Measurements from ENCODE around the gene UBL7.

Gene UBL7

DNA sequence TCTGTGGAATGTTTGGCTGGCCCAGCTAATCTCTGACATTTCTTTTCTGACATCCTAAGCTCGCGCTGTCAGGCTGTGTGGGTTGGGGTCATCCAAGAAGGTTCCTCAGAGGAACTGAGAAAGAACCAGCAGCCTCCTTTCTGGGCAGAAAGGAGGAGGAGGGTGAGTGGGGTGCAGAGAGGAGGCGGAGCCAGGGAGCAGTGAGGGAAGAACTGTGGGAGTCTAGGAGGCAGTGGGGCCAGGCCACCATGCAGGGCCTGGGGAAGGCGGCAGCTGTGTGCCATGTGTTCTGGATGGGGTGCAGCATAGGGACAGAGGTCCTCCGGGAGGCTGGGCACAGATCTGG, 32.5 kb downstream of the UBL7 start:
- H3K4me3 ChIP-seq (ENCODE audit: control insufficient read depth, low read depth, low read length) = no peak overlapping the region
- DNase-seq (ENCODE audit: low read depth) = no peak
- TF ChIP-seq, protein P1, sequence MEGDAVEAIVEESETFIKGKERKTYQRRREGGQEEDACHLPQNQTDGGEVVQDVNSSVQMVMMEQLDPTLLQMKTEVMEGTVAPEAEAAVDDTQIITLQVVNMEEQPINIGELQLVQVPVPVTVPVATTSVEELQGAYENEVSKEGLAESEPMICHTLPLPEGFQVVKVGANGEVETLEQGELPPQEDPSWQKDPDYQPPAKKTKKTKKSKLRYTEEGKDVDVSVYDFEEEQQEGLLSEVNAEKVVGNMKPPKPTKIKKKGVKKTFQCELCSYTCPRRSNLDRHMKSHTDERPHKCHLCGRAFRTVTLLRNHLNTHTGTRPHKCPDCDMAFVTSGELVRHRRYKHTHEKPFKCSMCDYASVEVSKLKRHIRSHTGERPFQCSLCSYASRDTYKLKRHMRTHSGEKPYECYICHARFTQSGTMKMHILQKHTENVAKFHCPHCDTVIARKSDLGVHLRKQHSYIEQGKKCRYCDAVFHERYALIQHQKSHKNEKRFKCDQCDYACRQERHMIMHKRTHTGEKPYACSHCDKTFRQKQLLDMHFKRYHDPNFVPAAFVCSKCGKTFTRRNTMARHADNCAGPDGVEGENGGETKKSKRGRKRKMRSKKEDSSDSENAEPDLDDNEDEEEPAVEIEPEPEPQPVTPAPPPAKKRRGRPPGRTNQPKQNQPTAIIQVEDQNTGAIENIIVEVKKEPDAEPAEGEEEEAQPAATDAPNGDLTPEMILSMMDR (IDR thresholded peaks at IDR 0.05; ENCODE audit: control insufficient read depth, insufficient read depth, low read depth, low read length, missing control alignments) = no peak

DNA sequence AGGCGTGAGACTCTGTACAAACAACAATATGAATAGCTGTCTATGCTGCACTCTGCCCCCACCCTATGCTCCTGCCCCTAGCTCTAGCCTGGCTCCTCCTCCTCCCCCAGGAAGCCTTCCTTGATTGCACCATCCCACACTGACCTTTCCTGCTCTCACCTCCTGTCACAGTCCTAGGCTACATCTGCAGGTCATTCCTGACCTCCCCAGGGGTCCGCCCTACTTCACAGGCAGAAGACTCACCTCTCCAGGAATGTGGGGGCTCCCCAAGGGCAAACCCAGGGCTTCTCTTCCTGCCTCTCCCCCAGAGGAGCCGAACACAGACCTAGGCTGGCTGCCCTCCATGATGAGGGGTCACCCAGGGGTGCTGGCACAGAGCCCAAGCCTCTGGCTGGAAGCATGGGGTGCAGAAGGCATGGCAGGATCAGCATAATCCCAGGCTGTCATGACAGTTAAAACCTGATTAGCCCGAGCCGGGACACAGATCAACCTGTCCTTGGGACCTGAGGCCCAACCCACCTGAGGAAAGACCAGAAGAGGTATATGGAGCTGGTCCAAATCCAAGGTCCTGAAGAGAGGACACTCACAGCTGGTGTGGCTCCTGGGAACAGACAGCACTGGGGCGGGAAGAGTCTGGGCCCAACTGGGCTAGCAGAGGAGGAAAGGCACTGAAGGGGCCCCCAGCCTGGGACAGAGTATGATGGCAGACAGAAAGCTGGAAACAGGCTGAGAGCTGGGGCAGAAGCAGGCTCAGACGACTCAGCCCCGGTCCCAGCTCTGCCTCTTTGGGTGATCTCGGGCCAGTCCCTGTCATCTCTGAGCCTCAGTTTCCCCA, 33.1 kb downstream of the UBL7 start:
- TF ChIP-seq, protein P1 (IDR thresholded peaks at IDR 0.05; ENCODE audit: control insufficient read depth, insufficient read depth, low read depth, low read length, missing control alignments) = no peak
- no peak for DNase-seq (ENCODE audit: low read depth)
- no peak overlapping the region for H3K4me3 ChIP-seq (ENCODE audit: control insufficient read depth, low read depth, low read length)

DNA sequence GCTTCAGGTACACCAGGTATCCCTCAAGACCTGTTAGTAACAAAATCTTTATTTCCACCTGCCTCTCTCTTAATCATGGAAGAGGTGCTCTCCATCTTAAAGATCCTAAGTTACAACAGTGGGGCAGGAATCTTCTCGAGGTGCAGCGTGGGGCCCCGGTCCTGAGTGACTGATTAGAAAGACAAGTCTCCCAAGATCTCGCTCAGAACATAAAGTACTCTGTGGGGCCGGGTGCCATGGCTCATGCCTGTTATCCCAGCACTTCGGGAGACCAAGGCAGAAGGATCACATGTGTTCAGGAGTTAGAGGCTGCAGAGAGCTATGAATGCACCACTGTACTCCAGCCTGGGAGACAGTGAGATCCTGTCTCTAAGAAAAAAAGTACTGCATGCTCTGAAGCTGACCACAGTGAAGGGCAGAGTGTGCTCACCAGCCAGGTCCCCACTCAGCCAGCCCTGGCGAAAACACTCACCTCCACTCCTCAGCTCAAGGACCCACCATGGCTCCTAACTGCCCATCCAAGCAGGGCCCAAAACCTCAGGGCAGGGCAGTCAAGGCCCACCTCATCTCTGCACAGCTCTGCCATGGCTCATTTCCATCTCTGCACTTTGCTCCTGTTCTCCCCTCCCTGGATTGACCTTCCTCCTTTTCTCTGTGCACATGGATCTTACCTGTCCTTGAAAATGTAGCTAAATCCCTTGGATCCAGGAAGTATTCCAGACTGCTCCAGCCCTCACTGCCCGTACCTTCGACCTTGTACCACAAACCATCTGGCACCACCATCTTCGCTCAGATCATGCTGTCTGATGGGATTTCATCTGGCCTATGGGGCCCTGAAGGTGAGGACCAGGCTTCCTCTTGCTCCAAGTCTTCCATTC, 34.3 kb downstream of the UBL7 start:
- no peak overlapping the region for H3K4me3 ChIP-seq (ENCODE audit: control insufficient read depth, low read depth, low read length)
- TF ChIP-seq, protein P1 (IDR thresholded peaks at IDR 0.05; ENCODE audit: control insufficient read depth, insufficient read depth, low read depth, low read length, missing control alignments) = no peak
- no peak for DNase-seq (ENCODE audit: low read depth)

DNA sequence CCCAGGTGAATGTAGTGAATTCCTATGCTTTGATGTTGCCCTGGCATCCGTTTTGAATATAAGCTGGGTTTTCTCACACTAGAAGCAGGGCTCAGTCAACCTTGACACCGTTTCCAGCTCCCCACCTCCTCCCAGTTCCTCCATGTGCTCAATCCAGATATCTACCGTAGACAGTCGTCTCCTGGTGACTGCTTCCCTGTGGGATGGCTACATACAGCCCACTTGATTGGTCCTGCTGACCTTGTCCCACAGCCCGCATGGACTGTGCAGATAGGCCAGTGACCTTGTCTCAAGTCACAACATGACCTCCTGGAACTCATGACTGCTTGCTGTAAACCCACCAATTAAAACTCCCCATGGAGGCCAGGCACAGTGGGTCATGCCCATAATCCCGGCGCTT, 35.3 kb downstream of the UBL7 start:
- H3K4me3 ChIP-seq (ENCODE audit: control insufficient read depth, low read depth, low read length) = no peak overlapping the region
- TF ChIP-seq, protein P1 (IDR thresholded peaks at IDR 0.05; ENCODE audit: control insufficient read depth, insufficient read depth, low read depth, low read length, missing control alignments) = no peak

DNA sequence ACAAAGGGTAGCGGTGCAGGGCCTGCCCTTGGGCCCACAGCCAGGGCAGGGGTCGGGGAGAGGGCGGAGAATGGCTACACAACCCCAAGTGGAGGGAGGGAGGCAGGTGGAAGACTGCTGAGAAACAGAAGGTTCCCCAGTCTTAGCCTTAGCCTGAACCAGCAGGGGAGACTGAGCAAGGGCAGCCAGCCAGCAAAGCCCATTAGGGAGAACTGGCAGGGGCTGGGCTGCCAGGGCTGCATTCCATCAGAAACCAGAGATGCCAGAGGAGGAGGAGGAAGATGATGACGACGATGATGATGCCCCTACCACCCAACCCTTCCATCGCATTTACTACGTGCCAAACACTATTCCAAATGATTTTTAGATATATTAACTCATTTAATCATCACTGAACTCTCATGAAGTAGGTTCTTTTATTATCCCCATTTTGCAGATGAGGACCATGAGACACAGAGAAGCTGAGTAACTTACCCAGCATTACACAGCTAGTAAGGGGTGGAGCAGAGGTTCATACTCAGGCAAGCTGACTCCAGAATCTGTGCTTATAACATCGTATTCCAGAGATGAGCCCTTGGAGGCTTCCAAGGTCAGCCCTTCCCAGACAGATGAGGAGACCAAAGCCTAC, 35.9 kb downstream of the UBL7 start:
- H3K4me3 ChIP-seq (ENCODE audit: control insufficient read depth, low read depth, low read length) = no peak overlapping the region
- DNase-seq (ENCODE audit: low read depth) = no peak
- TF ChIP-seq, protein P1 (IDR thresholded peaks at IDR 0.05; ENCODE audit: control insufficient read depth, insufficient read depth, low read depth, low read length, missing control alignments) = no peak

More for the DNA sequence above, 35.3 kb downstream of the UBL7 start:
- no peak for DNase-seq (ENCODE audit: low read depth)

DNA sequence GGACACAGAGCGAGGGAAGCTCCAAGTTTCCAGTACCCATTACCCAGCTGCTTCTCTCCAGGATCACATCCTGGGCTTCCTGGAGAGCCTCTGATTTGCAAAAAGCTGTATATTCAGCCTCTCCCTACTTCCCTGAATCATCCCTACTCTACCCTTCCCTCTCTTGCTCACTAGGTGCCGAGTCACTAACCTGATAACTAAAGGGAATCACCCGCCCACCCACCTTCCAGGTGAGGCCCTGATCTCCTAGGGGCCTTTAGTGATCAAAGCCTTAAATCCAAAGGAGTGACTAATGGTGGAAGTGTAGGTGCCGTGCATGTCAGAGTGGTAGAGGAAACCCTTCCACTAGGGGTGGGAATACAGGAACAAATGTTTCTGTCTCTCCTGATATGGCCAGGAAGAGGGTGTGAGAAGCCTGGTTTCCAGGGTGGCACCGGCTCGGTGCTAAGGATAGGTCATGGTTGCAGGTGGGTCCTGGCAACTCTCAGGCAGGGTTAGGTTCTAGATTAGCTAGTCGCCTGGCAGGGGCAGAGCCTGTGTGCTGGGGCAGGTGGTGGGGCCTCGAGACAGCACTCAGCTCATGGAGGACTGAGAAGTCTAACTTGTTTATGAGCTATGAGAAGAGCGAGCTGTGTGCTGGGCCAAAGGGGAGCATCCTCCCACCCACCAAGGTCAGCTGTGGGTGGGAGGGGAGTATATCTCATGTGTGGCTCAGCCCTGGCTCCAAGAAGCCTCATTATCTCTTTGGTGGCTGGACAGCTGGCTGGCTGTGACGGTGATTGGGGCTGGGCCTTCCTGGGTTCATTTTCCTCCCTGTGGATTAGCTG, 37.3 kb downstream of the UBL7 start:
- TF ChIP-seq, protein P1 (IDR thresholded peaks at IDR 0.05; ENCODE audit: control insufficient read depth, insufficient read depth, low read depth, low read length, missing control alignments) = no peak
- no peak overlapping the region for H3K4me3 ChIP-seq (ENCODE audit: control insufficient read depth, low read depth, low read length)
- DNase-seq (ENCODE audit: low read depth) = no peak
